Loucy (cell line): ENCODE data around the gene OLA1.

ENCODE experiments used
- H2AFZ ChIP-seq: fragments of 200-600 bp; sonication (generic); 2 replicates; pipeline ENCODE4 v1.6.0; 2016; ENCODE audit warnings: antibody characterized with exemption, mild to moderate bottlenecking, low read length, moderate library complexity
- H3F3A ChIP-seq: fragments of 200-600 bp; 2 replicates; pipeline ENCODE4 v1.6.0; 2016; ENCODE audit warnings: antibody characterized with exemption, low read depth, mild to moderate bottlenecking
- H3K27me3 ChIP-seq: fragments of 200-600 bp; sonication (generic); 2 replicates; pipeline ENCODE4 v1.6.1; 2014; ENCODE audit warnings: low read length, mild to moderate bottlenecking; ENCODE audit not compliant: insufficient read depth, poor library complexity, severe bottlenecking
- H3K36me3 ChIP-seq: fragments of 200-600 bp; sonication (generic); 2 replicates; pipeline ENCODE4 v1.6.1; 2016; ENCODE audit warnings: low read length; ENCODE audit not compliant: insufficient read depth
- H3K4me1 ChIP-seq: fragments of 200-600 bp; sonication (generic); 2 replicates; pipeline ENCODE4 v1.5.1; 2014; ENCODE audit warnings: low read length, mild to moderate bottlenecking; ENCODE audit not compliant: insufficient read depth, poor library complexity, severe bottlenecking
- H3K4me2 ChIP-seq: fragments of 200-600 bp; sonication (generic); 2 replicates; pipeline ENCODE4 v1.6.0; 2014; ENCODE audit warnings: antibody characterized with exemption, low read length, low read depth, mild to moderate bottlenecking; ENCODE audit not compliant: poor library complexity, severe bottlenecking
- H3K4me3 ChIP-seq: fragments of 200-600 bp; sonication (generic); 2 replicates; pipeline ENCODE4 v1.5.1; 2014; ENCODE audit warnings: low read length, mild to moderate bottlenecking, mixed read lengths; ENCODE audit not compliant: poor library complexity, severe bottlenecking
- H3K79me2 ChIP-seq: fragments of 200-600 bp; sonication (generic); 2 replicates; pipeline ENCODE4 v1.6.1; 2014; ENCODE audit warnings: low read length; ENCODE audit not compliant: insufficient read depth
- H3K9ac ChIP-seq: fragments of 200-600 bp; sonication (generic); 2 replicates; pipeline ENCODE4 v1.6.0; 2014; ENCODE audit warnings: mild to moderate bottlenecking, low read depth, low read length, moderate library complexity; ENCODE audit not compliant: poor library complexity, severe bottlenecking
- H3K9me2 ChIP-seq: fragments of 200-600 bp; sonication (generic); replicated peaks from 2 replicates; pipeline ENCODE4 v1.6.1; 2016; ENCODE audit warnings: low read depth, low read length, mixed read lengths
- H3K9me3 ChIP-seq: fragments of 200-600 bp; sonication (generic); 2 replicates; pipeline ENCODE4 v1.6.1; 2014; ENCODE audit warnings: mild to moderate bottlenecking, antibody characterized with exemption, low read length, low read depth; ENCODE audit not compliant: insufficient read depth
- H4K20me1 ChIP-seq: fragments of 200-600 bp; sonication (generic); 2 replicates; pipeline ENCODE4 v1.6.0; 2014; ENCODE audit warnings: antibody characterized with exemption, low read length, mild to moderate bottlenecking; ENCODE audit not compliant: insufficient read depth, poor library complexity, severe bottlenecking
- EZH2phosphoT487 ChIP-seq: fragments of 200-600 bp; IDR thresholded peaks from 2 replicates; pipeline ENCODE4 v1.6.1; 2018; ENCODE audit warnings: antibody characterized with exemption, mild to moderate bottlenecking, moderate library complexity, borderline replicate concordance
- TF ChIP-seq, protein P1 (sequence below): fragments of 200-600 bp; sonication (generic); conservative IDR thresholded peaks from 2 replicates; pipeline ENCODE4 v1.5.1; 2014; ENCODE audit warnings: mild to moderate bottlenecking, antibody characterized with exemption, low read length

OLA1 gene

DNA sequence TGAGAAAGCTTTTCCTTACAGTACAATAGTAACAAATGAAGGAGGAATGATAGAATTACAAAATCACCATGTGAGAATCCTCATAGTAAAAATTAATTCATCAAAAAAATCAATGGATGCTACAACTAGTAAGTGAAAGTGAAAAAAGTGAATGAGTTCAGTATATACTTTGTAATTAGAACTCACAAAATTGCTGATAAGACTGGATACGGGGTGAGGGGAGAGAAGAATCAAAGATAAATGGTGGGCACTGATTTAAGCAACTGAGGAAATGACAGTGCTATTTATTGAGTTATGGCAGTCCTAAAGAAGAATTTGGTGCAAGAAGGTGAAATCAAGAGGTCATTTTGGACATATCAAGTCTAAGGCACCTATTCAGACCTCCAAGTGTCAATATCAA, 20.6 kb downstream of the OLA1 start:
- no peaks in the 10 kb centered on the region for H3K4me1 ChIP-seq
- H2AFZ ChIP-seq = no peak overlapping the region
- no peaks in the 10 kb centered on the region for H3K9me2 ChIP-seq
- no peaks in the 10 kb centered on the region for H3K27me3 ChIP-seq
- peaks cover 64% of the 10 kb centered on the region for H3K79me2 ChIP-seq
- H3K4me2 ChIP-seq = no peak overlapping the region
- no peaks in the 10 kb centered on the region for H3F3A ChIP-seq
- TF ChIP-seq, protein P1, sequence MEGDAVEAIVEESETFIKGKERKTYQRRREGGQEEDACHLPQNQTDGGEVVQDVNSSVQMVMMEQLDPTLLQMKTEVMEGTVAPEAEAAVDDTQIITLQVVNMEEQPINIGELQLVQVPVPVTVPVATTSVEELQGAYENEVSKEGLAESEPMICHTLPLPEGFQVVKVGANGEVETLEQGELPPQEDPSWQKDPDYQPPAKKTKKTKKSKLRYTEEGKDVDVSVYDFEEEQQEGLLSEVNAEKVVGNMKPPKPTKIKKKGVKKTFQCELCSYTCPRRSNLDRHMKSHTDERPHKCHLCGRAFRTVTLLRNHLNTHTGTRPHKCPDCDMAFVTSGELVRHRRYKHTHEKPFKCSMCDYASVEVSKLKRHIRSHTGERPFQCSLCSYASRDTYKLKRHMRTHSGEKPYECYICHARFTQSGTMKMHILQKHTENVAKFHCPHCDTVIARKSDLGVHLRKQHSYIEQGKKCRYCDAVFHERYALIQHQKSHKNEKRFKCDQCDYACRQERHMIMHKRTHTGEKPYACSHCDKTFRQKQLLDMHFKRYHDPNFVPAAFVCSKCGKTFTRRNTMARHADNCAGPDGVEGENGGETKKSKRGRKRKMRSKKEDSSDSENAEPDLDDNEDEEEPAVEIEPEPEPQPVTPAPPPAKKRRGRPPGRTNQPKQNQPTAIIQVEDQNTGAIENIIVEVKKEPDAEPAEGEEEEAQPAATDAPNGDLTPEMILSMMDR = no peak
- no peak for TF ChIP-seq EZH2phosphoT487
- H3K9ac ChIP-seq = no peak overlapping the region
- H3K9me3 ChIP-seq = no peaks in the 10 kb centered on the region
- H3K4me3 ChIP-seq = no peak overlapping the region
- peaks cover 58% of the 10 kb centered on the region for H3K36me3 ChIP-seq
- peaks cover 22% of the 10 kb centered on the region for H4K20me1 ChIP-seq

DNA sequence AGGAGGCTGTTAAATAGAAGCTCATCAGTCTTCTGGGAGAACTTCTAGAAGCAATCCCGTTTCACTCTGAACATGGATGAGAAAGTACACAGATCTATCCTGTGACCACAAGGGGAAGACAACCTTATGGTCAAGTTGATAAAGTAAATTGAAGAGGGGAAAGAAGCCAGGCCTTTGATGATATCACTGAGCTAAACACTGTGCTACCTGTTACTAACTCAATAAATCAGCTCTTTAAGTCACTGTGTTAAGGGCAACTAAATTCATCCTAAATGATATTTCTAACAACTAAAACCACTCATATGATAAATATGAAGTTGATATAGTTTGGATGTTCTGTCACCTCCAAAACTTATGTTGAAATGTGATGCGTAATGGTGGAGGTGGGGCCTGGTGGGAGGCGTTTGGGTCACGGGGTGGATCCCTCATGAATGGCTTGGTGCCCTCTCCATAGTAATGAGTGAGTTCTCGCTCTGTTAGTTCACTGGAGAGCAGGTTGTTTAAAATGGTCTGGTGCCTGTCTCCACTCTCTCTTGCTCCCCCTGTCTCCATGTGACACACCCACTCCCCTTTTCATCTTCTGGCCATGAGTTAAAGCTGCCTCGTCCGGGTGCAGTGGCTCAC, 23.6 kb downstream of the OLA1 start:
- Histone ChIP-seq H3K4me3 (no peak overlapping the region), H3K36me3 (peaks cover 82% of the 10 kb centered on the region), H3K9me2 (no peaks in the 10 kb centered on the region), H3K4me2 (no peak overlapping the region), H2AFZ (no peak overlapping the region), H3K27me3 (no peaks in the 10 kb centered on the region), H3K9me3 (no peaks in the 10 kb centered on the region), H3K79me2 (peaks cover 57% of the 10 kb centered on the region; the same call in 1 of the 2 replicates), H3K9ac (no peak overlapping the region), H4K20me1 (no peaks in the 10 kb centered on the region), H3F3A (no peaks in the 10 kb centered on the region), H3K4me1 (no peaks in the 10 kb centered on the region)
- TF ChIP-seq EZH2phosphoT487 = no peak
- TF ChIP-seq, protein P1 = no peak

DNA sequence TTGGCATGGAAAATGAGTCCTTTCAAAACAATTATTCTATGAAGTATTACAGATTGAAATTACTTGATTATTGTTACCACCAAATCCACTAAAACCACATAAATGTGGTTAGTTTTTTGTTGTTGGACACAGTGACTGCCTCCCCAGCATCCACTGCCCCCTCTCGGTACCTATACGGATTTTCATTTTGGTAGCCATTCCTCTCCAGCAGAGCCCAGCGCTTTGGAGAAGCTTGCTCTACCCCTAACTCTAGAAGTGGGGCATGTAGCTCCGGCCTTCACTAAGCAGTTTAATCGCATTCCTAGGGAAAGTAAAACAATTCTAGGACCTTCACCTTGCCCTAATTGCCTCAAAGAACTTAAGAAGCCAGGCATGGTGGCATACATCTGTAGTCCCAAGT, 24.2 kb downstream of the OLA1 start:
- H3K36me3 ChIP-seq = peaks cover 81% of the 10 kb centered on the region
- TF ChIP-seq, protein P1 = no peak
- TF ChIP-seq EZH2phosphoT487 = no peak
- H4K20me1 ChIP-seq = no peaks in the 10 kb centered on the region
- H3K4me3 ChIP-seq = no peak overlapping the region
- H3K9me2 ChIP-seq = no peaks in the 10 kb centered on the region
- H3K79me2 ChIP-seq = peaks cover 56% of the 10 kb centered on the region; the same call in 1 of the 2 replicates
- no peak overlapping the region for H2AFZ ChIP-seq
- no peak overlapping the region for H3K4me2 ChIP-seq
- no peaks in the 10 kb centered on the region for H3F3A ChIP-seq
- no peak overlapping the region for H3K9ac ChIP-seq
- H3K9me3 ChIP-seq = no peaks in the 10 kb centered on the region
- H3K27me3 ChIP-seq = no peaks in the 10 kb centered on the region
- no peaks in the 10 kb centered on the region for H3K4me1 ChIP-seq
